HL-60 (cell line): ENCODE data around the gene AKT3.

Source experiments
- GABPA ChIP-seq: IDR thresholded peaks from 2 replicates; pipeline ENCODE4 v1.6.1; 2012; ENCODE audit warnings: low read depth
- POLR2AphosphoS5 ChIP-seq: IDR thresholded peaks from 2 replicates; pipeline ENCODE4 v1.6.1; 2012; ENCODE audit warnings: low read depth
- SPI1 ChIP-seq: IDR thresholded peaks from 2 replicates; pipeline ENCODE4 v1.6.1; 2012; ENCODE audit warnings: low read depth, mild to moderate bottlenecking, borderline replicate concordance
- TF ChIP-seq, protein P1 (sequence below): IDR thresholded peaks from one replicate; pipeline ENCODE4 v1.5.1; 2011; ENCODE audit warnings: low read length, control low read depth, inconsistent platforms; ENCODE audit not compliant: insufficient read depth
- TF ChIP-seq, protein P2 (sequence below): IDR thresholded peaks from 2 replicates; pipeline ENCODE4 v1.6.1; 2012; ENCODE audit warnings: low read depth; ENCODE audit not compliant: insufficient replicate concordance

DNA sequence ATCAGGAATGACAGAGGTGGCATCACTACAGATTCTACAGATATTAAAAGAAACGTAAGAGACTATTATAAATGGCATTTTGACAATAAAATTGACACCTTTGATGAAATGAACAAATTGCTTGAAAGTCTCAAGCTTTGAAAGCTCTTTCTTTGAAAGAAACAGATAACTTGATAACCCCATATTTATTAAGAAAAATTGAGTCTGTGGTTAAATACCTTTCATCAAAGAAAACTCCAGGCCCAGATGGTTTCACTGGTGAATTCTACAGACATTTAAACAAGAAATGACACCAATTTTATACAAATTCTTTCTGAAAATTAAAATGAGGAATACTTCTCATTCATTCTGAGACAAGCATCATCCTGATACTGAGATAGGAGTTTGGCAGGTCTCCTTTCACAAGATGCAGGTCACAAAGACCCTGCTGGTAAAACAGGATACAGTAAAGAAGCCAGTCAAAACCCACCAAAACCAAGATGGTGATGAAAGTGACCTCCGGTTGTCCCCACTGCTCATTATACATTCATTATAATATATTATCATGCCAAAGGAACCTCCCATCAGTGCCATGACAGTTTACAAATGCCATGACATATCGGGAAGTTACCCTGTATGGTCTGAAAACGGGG is 210.9 kb downstream of the AKT3 start:
- TF ChIP-seq, protein P1, sequence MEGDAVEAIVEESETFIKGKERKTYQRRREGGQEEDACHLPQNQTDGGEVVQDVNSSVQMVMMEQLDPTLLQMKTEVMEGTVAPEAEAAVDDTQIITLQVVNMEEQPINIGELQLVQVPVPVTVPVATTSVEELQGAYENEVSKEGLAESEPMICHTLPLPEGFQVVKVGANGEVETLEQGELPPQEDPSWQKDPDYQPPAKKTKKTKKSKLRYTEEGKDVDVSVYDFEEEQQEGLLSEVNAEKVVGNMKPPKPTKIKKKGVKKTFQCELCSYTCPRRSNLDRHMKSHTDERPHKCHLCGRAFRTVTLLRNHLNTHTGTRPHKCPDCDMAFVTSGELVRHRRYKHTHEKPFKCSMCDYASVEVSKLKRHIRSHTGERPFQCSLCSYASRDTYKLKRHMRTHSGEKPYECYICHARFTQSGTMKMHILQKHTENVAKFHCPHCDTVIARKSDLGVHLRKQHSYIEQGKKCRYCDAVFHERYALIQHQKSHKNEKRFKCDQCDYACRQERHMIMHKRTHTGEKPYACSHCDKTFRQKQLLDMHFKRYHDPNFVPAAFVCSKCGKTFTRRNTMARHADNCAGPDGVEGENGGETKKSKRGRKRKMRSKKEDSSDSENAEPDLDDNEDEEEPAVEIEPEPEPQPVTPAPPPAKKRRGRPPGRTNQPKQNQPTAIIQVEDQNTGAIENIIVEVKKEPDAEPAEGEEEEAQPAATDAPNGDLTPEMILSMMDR = no peak
- TF ChIP-seq, protein P2, sequence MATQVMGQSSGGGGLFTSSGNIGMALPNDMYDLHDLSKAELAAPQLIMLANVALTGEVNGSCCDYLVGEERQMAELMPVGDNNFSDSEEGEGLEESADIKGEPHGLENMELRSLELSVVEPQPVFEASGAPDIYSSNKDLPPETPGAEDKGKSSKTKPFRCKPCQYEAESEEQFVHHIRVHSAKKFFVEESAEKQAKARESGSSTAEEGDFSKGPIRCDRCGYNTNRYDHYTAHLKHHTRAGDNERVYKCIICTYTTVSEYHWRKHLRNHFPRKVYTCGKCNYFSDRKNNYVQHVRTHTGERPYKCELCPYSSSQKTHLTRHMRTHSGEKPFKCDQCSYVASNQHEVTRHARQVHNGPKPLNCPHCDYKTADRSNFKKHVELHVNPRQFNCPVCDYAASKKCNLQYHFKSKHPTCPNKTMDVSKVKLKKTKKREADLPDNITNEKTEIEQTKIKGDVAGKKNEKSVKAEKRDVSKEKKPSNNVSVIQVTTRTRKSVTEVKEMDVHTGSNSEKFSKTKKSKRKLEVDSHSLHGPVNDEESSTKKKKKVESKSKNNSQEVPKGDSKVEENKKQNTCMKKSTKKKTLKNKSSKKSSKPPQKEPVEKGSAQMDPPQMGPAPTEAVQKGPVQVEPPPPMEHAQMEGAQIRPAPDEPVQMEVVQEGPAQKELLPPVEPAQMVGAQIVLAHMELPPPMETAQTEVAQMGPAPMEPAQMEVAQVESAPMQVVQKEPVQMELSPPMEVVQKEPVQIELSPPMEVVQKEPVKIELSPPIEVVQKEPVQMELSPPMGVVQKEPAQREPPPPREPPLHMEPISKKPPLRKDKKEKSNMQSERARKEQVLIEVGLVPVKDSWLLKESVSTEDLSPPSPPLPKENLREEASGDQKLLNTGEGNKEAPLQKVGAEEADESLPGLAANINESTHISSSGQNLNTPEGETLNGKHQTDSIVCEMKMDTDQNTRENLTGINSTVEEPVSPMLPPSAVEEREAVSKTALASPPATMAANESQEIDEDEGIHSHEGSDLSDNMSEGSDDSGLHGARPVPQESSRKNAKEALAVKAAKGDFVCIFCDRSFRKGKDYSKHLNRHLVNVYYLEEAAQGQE = no peak
- TF ChIP-seq GABPA = no peak
- TF ChIP-seq POLR2AphosphoS5 = no peak
- TF ChIP-seq SPI1 = no peak
